Panc1 (cell line): ENCODE results near the gene AGBL4. TPM values are rescaled to one million over a fixed set of nuclear protein-coding genes. Genes with fewer than 3 reads are reported as not detected.
A peak's percentile ranks its signal among the peaks of the same experiment; 100 is the strongest.

Experiments
- ATAC-seq: fragments of 200-7000 bp; cut with Tn5 transposase; 2 replicates; pipeline ENCODE4 v1.9.1; 2020; ENCODE audit warnings: mild to moderate bottlenecking, moderate library complexity
- BruUV-seq: library from RNA; stranded (reverse); fragments of 400-500 nt; replicated peaks from 2 replicates; lab custom pipeline; 2021; lab: Mats Ljungman, UMichigan
- CTCF ChIA-PET: fragments of 300-600 bp; sonication (Branson Sonifier 250); formaldehyde crosslinking; loops from one replicate; lab custom pipeline; 2022; ENCODE audit warnings: antibody characterized with exemption; lab: Charles Lee
- POLR2A ChIA-PET: fragments of 300-600 bp; sonication (Branson Sonifier 250); formaldehyde crosslinking; loops from one replicate; lab custom pipeline; 2022; ENCODE audit warnings: antibody characterized with exemption; lab: Charles Lee
- DNase-seq: peaks from one replicate; pipeline ENCODE4 v3.0.0-alpha.2; 2010; ENCODE audit warnings: low read depth, low spot score
- H3K27ac ChIP-seq: 2 replicates; pipeline ENCODE4 v1.5.1; 2011; ENCODE audit warnings: mild to moderate bottlenecking, low read length, inconsistent platforms
- H3K27me3 ChIP-seq: fragments of 200-500 bp; sonication (Bioruptor generic); 2 replicates; pipeline ENCODE4 v1.6.0; 2014; ENCODE audit warnings: low read length, inconsistent platforms; ENCODE audit not compliant: control insufficient read depth, insufficient read depth
- H3K36me3 ChIP-seq: fragments of 200-500 bp; sonication (Bioruptor generic); 2 replicates; pipeline ENCODE4 v1.5.1; 2014; ENCODE audit warnings: inconsistent platforms, mild to moderate bottlenecking, low read length, moderate library complexity; ENCODE audit not compliant: control insufficient read depth, insufficient read depth
- H3K4me1 ChIP-seq: 2 replicates; pipeline ENCODE4 v1.5.1; 2011; ENCODE audit warnings: inconsistent platforms, mild to moderate bottlenecking, low read length, moderate library complexity; ENCODE audit not compliant: control insufficient read depth, insufficient read depth
- H3K4me3 ChIP-seq, 2 experiments: 2 replicates each; pipeline ENCODE4 v1.5.1; 2011 to 2012; ENCODE audit warnings: low read depth in 2 of 2, low read length in 2 of 2, mild to moderate bottlenecking in 2 of 2, inconsistent platforms in 1 of 2, moderate library complexity in 1 of 2
- H3K9me3 ChIP-seq: fragments of 200-500 bp; sonication (Bioruptor generic); 2 replicates; pipeline ENCODE4 v1.5.1; 2014; ENCODE audit warnings: low read depth, mild to moderate bottlenecking, inconsistent platforms, low read length, moderate library complexity; ENCODE audit not compliant: control insufficient read depth, insufficient read depth
- POLR2AphosphoS5 ChIP-seq: IDR thresholded peaks from 2 replicates; pipeline ENCODE4 v1.6.1; 2012; ENCODE audit warnings: mild to moderate bottlenecking, low read depth, low read length, moderate library complexity
- SIN3A ChIP-seq: IDR thresholded peaks from 2 replicates; pipeline ENCODE4 v1.6.1; 2012; ENCODE audit warnings: low read depth, mild to moderate bottlenecking, low read length, moderate library complexity, borderline replicate concordance; ENCODE audit not compliant: insufficient read depth
- TCF7L2 ChIP-seq: IDR thresholded peaks from 2 replicates; pipeline ENCODE4 v1.6.1; 2011; ENCODE audit warnings: mild to moderate bottlenecking, low read depth, low read length, inconsistent platforms
- in situ Hi-C: cut with HindIII; loops from 2 replicates; pipeline ENCODE4 v1.10.0; 2016; ENCODE audit warnings: low sequenced_read_pairs, low pct_unique_long_range_greater_than_20kb
- intact Hi-C: fragments of 100-400 bp; cut with micrococcal nuclease; formaldehyde crosslinking; loops from one replicate; pipeline ENCODE4 v1.10.0; 2022; ENCODE audit not compliant: unreplicated experiment
- total RNA-seq: library from RNA; stranded (reverse); gene quantifications from one replicate; pipeline ENCODE4 v1.2.1, GENCODE V29; 2021; ENCODE audit not compliant: unreplicated experiment
- TF ChIP-seq, protein P1 (sequence below): fragments of 450-650 bp; IDR thresholded peaks from 2 replicates; pipeline ENCODE4 v1.5.1; 2017; ENCODE audit warnings: mild to moderate bottlenecking
- TF ChIP-seq, protein P2 (sequence below), 2 experiments: IDR thresholded peaks; 2 replicates each; pipeline ENCODE4 v1.6.1; 2011 to 2012; ENCODE audit warnings: low read depth in 2 of 2, control low read depth in 1 of 2, low read length in 1 of 2, mild to moderate bottlenecking in 1 of 2, moderate library complexity in 1 of 2; ENCODE audit not compliant: insufficient read depth in 1 of 2

AGBL4 gene
- total RNA-seq, 1 experiment from 2014 or later: not detected

DNA sequence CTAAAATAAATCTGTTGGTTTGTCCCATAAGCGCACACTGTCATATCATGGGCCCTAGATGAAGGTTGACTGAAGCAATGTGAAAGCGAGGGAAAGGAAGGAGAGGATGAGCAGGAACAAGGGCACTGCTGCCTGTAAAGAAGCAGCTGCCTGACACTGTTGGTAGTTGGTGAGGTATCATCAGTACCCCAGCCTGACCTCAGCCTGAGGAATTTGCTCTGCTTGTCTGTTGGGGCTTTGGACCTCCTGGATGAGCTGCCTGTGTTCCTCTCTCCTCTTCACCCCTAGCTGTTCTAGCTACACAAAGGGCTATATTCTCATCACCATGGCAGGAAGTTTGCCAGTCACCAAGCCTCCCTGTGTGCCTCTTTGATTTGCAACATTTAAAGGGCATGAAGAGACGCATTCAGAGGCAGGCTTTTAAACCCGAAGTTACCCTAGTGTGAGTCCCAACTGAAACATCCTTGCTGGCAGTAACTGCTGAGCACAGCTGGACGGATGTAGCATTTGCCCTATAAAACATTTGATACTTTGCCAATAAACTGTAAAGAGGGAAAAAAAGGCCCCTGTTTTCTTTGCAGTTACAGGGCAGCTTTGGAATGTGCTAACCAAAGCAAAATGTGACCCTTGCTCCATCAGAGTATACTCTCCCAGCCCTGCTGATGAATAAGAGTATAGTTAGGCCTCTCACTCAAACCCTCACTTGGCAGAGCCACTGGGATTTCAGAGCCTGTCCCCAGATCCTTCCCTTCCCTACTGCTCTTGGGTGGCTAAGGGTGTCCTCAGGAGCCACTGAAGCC lies 1529.6 kb downstream of the AGBL4 start:
- in situ Hi-C loops: no loop called here
- Histone ChIP-seq H3K27ac (0 out of 2 replicates have a peak overlapping the region, but pooled peaks have one; percentile 26), H3K9me3 (no peaks in the 10 kb centered on the region), H3K4me3 (no peak overlapping the region), H3K4me1 (peaks cover 3% of the 10 kb centered on the region; the same call in 1 of the 2 replicates), H3K36me3 (no peaks in the 10 kb centered on the region), H3K27me3 (no peaks in the 10 kb centered on the region)
- DNase-seq: no peak
- ATAC-seq: peak; percentile 50; the same call in 1 of the 2 replicates
- BruUV-seq: no TSS peak
- ChIA-PET CTCF (no interaction called here), POLR2A (interaction anchor here (0.6 kb wide), 1 partner anchor 311 kb away, joined by 4 read pairs; no protein-coding TSS in a partner anchor)
- intact Hi-C loops: loop anchor here (10.0 kb wide), 1 partner anchor 239 kb away; no protein-coding TSS in a partner anchor
- TF ChIP-seq, protein P1, sequence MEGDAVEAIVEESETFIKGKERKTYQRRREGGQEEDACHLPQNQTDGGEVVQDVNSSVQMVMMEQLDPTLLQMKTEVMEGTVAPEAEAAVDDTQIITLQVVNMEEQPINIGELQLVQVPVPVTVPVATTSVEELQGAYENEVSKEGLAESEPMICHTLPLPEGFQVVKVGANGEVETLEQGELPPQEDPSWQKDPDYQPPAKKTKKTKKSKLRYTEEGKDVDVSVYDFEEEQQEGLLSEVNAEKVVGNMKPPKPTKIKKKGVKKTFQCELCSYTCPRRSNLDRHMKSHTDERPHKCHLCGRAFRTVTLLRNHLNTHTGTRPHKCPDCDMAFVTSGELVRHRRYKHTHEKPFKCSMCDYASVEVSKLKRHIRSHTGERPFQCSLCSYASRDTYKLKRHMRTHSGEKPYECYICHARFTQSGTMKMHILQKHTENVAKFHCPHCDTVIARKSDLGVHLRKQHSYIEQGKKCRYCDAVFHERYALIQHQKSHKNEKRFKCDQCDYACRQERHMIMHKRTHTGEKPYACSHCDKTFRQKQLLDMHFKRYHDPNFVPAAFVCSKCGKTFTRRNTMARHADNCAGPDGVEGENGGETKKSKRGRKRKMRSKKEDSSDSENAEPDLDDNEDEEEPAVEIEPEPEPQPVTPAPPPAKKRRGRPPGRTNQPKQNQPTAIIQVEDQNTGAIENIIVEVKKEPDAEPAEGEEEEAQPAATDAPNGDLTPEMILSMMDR: no peak
- TF ChIP-seq SIN3A: no peak
- TF ChIP-seq, protein P2, sequence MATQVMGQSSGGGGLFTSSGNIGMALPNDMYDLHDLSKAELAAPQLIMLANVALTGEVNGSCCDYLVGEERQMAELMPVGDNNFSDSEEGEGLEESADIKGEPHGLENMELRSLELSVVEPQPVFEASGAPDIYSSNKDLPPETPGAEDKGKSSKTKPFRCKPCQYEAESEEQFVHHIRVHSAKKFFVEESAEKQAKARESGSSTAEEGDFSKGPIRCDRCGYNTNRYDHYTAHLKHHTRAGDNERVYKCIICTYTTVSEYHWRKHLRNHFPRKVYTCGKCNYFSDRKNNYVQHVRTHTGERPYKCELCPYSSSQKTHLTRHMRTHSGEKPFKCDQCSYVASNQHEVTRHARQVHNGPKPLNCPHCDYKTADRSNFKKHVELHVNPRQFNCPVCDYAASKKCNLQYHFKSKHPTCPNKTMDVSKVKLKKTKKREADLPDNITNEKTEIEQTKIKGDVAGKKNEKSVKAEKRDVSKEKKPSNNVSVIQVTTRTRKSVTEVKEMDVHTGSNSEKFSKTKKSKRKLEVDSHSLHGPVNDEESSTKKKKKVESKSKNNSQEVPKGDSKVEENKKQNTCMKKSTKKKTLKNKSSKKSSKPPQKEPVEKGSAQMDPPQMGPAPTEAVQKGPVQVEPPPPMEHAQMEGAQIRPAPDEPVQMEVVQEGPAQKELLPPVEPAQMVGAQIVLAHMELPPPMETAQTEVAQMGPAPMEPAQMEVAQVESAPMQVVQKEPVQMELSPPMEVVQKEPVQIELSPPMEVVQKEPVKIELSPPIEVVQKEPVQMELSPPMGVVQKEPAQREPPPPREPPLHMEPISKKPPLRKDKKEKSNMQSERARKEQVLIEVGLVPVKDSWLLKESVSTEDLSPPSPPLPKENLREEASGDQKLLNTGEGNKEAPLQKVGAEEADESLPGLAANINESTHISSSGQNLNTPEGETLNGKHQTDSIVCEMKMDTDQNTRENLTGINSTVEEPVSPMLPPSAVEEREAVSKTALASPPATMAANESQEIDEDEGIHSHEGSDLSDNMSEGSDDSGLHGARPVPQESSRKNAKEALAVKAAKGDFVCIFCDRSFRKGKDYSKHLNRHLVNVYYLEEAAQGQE (IDR thresholded peaks at IDR 0.05; ENCODE audit: insufficient read depth in 1 of 2, low read depth in 2 of 2, low read length in 1 of 2): no peak
- TF ChIP-seq TCF7L2: no peak
- no peak for TF ChIP-seq POLR2AphosphoS5

DNA sequence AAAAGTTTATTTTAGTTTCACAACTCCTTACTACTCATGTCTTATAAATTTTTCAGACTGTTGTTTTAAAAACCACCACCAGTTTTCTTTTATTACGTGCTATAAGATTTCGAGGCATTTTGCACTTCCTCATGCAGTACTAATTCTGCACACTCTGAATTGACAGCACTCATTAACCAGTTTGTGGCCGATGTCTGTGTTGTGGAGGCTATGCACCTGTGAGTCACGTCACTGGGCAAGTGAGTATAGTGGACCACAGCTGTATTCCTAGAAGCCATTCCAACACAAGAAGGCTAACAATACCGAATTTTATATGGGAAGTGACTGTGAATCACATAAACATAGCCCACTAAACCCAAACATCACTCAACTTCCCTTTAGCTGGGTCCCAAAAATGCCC lies 1530.7 kb downstream of the AGBL4 start:
- no TSS peak for BruUV-seq

More for the DNA sequence above, 1530.7 kb downstream of the AGBL4 start:
- intact Hi-C loops (loop anchor here (10.0 kb wide), 1 partner anchor 238 kb away; no protein-coding TSS in a partner anchor), in situ Hi-C loops (no loop called here)
- DNase-seq (no peak), ATAC-seq (no peak)
- peaks cover 3% of the 10 kb centered on the region; the same call in 1 of the 2 replicates for H3K4me1 ChIP-seq
- H3K36me3 ChIP-seq: no peaks in the 10 kb centered on the region
- no peak overlapping the region for H3K27ac ChIP-seq
- no peak for TF ChIP-seq SIN3A
- TF ChIP-seq TCF7L2: no peak
- TF ChIP-seq POLR2AphosphoS5: no peak
- TF ChIP-seq, protein P2 (IDR thresholded peaks at IDR 0.05; ENCODE audit: insufficient read depth in 1 of 2, low read depth in 2 of 2, low read length in 1 of 2): no peak
- TF ChIP-seq, protein P1: no peak
- H3K27me3 ChIP-seq: no peaks in the 10 kb centered on the region
- H3K4me3 ChIP-seq: no peak overlapping the region
- ChIA-PET CTCF (no interaction called here), POLR2A (no interaction called here)
- H3K9me3 ChIP-seq: no peaks in the 10 kb centered on the region
